ENCODE measurements around the gene CITED4.
"Not testable (repeated sequence)": the region's sequence is repeated elsewhere in the genome, so short reads cannot be mapped to it uniquely, and the experiment has no call there.

The CITED4 gene

DNA sequence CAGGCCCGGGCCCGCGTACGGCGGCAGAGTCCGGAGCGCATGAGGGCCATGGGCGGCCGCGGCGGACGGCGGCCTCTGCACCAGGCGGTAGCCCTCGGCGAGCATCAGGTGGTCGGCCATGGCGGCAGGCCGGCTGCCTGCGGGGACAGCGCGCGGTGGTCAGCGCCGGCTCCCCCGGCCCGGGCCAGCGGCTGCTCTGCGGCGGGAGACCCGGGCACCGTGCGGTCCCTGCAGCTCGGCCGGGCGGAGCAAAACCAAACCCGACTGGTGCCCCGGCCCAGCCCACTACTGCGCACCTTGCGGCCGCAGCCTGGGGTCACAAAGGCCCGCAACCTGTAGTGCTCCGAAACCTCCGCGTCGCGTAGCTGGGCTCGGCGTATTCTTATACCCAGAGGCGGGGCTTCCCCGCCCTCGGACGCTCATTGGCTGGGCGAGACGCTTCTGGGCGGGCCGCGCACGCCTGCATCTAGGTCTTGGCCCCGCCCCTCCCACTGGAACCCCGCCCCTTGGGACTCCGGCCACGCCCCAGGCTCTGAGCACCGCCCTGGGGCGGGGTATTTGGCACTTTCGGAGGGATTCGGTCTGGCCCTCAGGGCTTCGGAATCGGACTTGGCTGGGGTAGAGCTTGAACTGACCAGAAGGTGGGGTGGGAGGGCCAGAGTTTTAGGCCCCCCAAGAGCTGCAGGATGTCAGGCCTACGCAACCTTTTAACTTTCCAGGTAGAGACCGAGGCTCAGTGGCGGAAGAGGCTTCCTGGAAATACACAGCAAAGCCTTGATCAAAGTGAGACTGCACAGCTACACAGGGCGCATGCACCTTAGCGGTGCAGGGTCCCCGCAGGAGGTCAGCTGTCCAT lies at the start of gene CITED4:
TSS of gene CITED4 (minus strand) at position 356 of the 856 bp plus-strand sequence. CDS start at position 120, 236 bp downstream.
- peak; percentile 96 for DNase-seq

DNA sequence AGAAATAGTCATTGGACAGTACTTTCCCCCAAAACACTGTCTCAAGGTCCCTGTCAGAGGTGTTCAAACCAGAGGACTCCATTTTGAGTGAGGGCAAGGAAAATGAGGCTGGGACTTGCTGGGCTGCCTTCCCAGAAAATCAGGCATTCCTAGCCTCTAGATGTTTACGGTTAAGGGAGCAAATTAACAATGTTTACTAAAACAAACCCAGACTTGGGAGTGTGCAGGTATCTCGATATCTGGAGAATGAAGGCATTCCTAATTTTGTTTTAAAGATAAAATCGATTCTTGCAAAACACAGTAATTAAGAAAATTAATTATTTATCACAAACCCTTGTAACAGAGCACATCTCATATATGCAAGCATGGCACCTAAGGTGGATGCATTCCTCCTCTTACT lies 48.9 kb upstream of the CITED4 start:
- DNase-seq, result no peak

DNA sequence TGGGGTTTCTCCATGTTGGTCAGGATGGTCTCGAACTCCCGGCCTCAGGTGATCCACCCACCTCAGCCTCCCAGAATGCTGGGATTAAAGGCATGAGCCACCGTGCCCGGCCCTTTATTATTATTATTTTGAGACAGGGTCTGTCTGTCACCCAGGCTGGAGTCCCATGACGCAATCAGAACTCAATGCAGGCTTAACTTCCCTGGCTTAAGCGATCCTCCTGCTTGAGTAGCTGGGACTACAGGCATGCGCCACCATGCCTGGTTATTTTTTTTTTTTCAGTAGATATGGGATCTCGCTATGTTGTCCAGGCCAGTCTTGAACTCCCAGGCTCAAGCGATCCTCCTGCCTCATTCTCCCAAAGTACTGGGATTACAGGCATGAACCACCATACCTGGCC lies 47.1 kb upstream of the CITED4 start:
- no peak for DNase-seq

DNA sequence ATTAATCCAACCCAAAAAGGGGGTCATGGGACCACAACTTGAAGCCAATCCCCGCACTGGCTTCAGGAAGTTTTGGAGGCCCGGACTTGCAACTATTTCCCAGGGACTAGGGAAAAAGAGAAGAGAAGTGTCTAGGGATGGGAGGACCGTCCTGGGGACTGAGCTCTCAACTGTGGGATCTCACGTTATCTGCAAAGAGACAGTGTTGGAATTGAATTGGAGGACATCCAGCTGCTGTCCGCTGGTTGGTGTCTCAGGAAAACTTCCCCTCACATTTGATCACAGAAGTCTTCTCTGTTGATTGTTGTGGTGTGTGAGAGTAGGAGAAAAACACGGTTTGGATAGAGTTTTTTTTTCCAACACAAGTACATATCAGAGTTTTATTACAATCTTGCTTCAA lies 46.2 kb upstream of the CITED4 start:
- DNase-seq, result no peak

DNA sequence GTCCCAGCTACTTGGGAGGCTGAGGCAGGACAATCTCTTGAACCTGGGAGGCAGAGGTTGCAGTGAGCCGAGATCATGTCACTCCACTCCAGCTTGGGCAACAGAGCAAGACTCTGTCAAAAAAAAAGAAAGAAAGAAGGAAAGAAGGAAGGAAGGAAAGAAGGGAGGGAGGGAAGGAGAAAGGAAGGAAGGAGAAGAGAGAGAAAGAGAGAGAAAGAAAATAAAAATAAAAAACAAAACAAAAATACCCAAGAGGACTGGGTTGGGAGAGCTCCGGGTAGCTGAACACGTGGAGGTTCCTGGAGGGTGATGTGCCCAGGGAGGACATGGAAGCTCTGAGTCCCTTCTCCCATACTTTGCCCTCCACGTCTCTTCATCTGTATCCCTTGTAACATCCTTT lies 45.7 kb upstream of the CITED4 start:
- no peak for DNase-seq

GRCh38 chr1:40906781-40907400 lies 44.7 kb upstream of the CITED4 start:
- DNase-seq, result no peak

GRCh38 chr1:40905061-40905460 lies 42.9 kb upstream of the CITED4 start:
- DNase-seq, result no peak

DNA sequence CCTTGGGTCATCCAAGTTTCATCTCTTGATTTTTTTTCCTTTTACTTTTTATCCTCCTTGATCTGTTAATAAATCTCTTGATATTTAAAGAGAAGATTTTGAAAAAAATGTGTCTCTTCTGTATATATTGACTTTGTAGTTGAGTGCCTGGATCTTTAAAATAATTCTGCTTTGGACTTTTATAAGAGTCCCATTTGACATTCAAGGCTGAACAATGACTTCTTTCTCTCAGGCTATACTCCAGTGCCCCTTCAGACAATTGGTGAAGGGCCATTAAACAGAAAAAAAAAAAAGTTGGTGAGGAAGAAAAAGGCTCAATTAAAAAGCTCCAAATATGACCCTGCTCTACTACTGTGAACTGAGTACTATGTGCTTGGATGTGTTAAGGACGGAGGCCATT lies 40.9 kb upstream of the CITED4 start:
- no peak for DNase-seq

- no peak for DNase-seq
Measured at GRCh38 chr1:40901886-40902852, 40.0 kb upstream of the CITED4 start.

- no peak for DNase-seq
Measured at GRCh38 chr1:40899230-40899870, 37.2 kb upstream of the CITED4 start.

GRCh38 chr1:40898431-40898901 lies 36.3 kb upstream of the CITED4 start:
- no peak for DNase-seq

- DNase-seq, result no peak
Measured at GRCh38 chr1:40897513-40897912, 35.4 kb upstream of the CITED4 start.

DNA sequence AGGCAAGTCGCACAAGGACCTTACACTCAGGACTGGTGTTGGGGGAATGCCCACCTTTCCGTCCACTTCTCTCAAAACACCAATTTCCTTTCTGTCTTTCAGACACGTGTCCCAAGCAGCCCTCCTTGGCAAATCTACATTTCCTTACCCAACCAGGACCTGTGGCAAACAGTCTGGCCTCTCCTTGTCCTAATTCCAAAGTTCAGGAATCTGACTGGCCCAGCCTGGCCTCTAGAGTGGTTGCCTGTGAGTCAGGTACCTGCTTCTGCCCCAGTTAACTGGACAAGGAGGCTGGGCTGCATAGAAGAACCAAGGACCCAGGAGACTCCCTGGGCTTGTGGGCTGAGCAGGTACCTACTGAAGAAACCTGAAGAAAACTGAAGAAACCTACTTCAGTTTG lies 34.3 kb upstream of the CITED4 start:
- DNase-seq, result no peak

GRCh38 chr1:40895601-40896000 lies 33.4 kb upstream of the CITED4 start:
- no peak for DNase-seq

GRCh38 chr1:40894858-40895257 lies 32.7 kb upstream of the CITED4 start:
- DNase-seq, result not testable (repeated sequence)

DNA sequence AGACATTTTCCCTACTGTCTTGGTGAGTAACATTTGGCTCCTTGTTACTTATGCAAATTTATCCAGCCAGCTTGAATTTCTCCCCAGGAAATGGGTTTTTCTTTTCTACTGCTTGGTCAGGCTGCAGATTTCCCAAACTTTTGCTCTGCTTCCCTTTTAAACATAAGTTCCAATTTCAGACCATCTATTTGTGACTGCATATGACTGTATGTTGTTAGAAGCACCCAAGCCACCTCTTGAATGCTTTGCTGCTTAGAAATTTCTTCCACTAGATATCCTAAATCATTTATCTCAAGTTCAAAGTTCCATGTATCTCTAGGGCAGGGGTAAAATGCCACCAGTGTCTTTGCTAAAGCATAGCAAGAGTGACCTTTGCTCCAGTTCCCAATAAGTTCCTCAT lies 32.3 kb upstream of the CITED4 start:
- DNase-seq, result no peak

DNA sequence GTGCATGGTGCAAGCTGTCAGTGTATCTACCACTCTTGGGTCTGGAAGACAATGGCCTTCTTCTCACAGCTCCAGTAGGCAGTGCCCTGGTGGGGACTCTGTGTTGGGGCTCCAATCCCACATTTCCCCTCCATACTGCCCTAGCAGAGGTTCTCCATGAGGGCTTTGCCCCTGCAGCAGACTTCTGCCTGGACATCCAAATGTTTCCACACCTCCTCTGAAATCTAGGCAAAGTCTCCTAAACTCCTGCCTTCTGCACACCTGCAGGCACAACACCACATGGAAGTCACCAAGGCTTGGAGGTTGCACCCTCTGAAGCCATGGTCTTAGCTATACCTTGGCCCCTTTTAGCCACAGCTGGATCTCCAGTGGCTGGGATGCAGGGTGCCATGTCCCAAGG lies 31.8 kb upstream of the CITED4 start:
- DNase-seq, result no peak

DNA sequence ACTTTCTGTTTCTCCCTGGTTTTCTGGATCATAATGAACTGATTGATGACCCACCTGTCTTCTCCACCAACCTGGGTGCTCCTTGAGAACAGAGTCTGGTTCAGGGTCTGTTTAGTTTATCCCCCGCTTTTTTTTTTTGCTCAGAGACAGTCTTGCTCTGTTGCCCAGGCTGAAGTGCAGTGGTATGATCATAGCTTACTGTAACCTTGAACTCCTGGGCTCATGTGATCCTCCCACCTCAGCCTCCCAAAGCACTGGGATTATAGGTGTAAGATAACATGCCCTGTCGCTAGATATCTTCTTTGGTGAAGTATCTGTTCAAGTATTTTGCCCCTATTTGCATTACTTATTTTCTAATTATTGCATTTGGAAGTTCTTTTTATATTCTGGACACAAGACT lies 30.2 kb upstream of the CITED4 start:
- DNase-seq, result no peak

- DNase-seq, result no peak
Measured at GRCh38 chr1:40890771-40891170, 28.6 kb upstream of the CITED4 start.

- DNase-seq, result no peak
Measured at GRCh38 chr1:40887652-40888051, 25.5 kb upstream of the CITED4 start.

DNA sequence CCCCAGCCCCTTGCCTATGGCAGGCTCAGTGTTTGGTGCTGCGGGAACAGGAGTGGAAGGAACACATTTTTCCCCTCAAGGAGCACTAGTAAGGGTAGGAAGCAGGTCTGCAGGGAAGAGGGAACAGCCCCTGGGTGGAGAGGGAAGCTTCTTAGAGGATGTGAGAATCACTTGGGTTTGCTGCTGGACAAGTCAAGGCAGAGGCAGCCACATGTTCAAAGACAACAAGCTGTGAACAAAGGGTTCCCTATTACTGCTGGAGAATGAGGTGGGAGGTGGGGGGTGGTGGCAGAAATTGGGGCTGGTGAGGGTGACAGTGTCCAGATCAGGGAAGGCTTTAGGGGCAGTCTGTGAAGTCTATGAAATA lies 24.8 kb upstream of the CITED4 start:
- no peak for DNase-seq

- DNase-seq, result no peak
Measured at GRCh38 chr1:40886318-40887011, 24.3 kb upstream of the CITED4 start.
